22Rv1 (cell line): ENCODE measurements around the gene PLA1A.

Experiments
- H3K27ac ChIP-seq: fragments of 450-650 bp; 2 replicates; pipeline ENCODE4 v1.5.1; 2017
- ZFX ChIP-seq: fragments of 450-650 bp; IDR thresholded peaks from 2 replicates; pipeline ENCODE4 v1.6.1; 2017; ENCODE audit warnings: antibody characterized with exemption, borderline replicate concordance
- TF ChIP-seq, protein P1 (sequence below): fragments of 450-650 bp; IDR thresholded peaks from 2 replicates; pipeline ENCODE4 v1.5.1; 2017; ENCODE audit warnings: mild to moderate bottlenecking

Gene PLA1A

DNA sequence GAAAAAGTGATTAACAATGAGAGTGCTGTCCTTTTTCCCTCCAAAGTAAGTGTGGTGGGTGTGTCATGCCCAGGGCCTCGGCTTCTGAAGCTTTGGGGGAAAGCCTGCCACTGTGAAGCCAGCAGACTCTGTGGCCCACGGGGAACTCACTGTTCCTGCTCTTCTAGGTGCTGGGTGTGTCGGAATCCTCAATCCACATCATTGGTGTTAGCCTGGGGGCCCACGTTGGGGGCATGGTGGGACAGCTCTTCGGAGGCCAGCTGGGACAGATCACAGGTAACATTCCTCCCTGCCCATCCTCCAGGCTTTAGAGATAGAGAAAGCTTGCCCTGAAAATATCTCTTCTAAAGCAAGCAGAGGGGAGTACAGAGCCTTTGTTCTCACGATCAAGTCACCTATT, 11.6 kb downstream of the PLA1A start:
- H3K27ac ChIP-seq, result no peak overlapping the region
- TF ChIP-seq, protein P1, sequence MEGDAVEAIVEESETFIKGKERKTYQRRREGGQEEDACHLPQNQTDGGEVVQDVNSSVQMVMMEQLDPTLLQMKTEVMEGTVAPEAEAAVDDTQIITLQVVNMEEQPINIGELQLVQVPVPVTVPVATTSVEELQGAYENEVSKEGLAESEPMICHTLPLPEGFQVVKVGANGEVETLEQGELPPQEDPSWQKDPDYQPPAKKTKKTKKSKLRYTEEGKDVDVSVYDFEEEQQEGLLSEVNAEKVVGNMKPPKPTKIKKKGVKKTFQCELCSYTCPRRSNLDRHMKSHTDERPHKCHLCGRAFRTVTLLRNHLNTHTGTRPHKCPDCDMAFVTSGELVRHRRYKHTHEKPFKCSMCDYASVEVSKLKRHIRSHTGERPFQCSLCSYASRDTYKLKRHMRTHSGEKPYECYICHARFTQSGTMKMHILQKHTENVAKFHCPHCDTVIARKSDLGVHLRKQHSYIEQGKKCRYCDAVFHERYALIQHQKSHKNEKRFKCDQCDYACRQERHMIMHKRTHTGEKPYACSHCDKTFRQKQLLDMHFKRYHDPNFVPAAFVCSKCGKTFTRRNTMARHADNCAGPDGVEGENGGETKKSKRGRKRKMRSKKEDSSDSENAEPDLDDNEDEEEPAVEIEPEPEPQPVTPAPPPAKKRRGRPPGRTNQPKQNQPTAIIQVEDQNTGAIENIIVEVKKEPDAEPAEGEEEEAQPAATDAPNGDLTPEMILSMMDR, result no peak
- no peak for TF ChIP-seq ZFX

DNA sequence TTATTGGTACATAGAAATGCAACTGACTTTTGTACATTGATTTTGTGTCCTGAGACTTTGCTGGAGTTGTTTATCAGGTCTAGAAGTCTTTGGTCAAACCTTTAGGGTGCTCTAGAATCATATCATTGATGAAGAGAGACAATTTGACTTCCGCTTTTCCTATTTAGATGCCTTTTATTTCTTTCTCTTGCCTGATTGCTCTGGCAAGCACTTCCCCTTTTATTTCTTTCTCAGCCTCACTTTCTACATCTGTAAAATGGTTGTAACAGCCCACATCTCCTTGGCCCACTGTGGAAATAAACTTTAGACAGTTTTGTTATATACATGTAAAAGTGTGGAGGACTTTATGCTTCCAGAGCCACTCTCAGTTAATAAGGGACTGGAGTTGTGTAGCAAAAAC, 14.0 kb downstream of the PLA1A start:
- H3K27ac ChIP-seq, result no peak overlapping the region
- TF ChIP-seq, protein P1, result no peak
- TF ChIP-seq ZFX, result no peak

DNA sequence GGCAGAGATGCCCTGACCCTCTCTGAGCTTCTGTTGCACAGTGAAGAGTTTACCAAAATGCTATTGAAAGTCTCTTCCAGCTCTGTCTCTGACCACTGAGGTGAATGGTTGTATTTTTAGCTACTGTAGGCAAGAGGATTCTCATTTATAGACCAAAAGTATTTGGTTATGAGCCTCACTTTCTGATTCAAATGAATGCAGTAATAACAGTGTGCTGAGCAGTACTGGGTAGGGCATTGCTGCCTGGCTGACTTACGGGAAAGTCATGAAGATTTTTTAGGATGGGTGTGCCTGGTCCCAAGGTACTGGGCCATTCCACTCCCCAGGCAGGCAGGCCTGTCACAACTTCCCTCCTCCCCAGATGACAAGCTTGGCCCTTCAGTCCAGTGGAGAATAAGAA, 15.5 kb downstream of the PLA1A start:
- TF ChIP-seq, protein P1, result no peak

DNA sequence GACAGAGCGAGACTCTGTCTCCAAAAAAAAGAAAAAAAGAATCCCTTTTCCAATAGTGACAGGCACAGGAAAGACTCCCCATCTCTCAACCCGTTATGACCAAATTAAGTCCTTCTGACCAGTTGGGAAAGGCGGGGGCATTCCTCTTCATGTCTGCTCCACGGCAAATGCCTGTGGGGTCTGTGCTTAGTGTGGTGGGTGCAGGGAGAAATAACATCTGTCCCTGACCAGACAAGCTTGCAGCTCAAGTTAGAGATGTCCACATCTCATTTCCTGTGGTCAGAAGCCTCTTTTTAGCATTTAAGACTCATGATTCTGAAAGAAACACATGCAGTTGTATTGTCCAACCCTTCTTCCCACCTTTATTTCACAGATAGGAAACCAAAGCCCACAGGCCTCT, 16.2 kb downstream of the PLA1A start:
- no peak overlapping the region for H3K27ac ChIP-seq
- TF ChIP-seq, protein P1, result no peak
- TF ChIP-seq ZFX, result no peak

More for the DNA sequence above, 15.5 kb downstream of the PLA1A start:
- H3K27ac ChIP-seq, result no peak overlapping the region

DNA sequence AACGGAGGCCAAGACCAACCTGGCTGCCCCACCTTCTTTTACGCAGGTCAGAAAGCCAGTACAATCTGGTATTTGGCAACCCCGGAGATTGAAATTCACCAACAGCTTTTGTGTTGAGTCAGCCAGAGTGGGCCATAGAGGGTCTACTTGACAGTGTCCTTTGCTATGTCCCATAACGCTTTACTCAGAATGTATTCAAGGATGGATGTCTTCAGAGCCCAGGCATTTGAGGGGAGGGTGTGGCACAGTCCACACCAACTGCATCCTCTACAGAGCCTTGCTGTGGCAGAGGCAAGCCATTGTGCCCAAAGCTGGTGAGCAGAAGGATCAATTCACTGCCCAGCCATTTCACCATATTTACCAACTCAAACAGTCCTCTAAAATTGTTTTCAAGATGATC, 18.4 kb downstream of the PLA1A start:
- TF ChIP-seq ZFX, result no peak
- TF ChIP-seq, protein P1, result no peak
- no peak overlapping the region for H3K27ac ChIP-seq

DNA sequence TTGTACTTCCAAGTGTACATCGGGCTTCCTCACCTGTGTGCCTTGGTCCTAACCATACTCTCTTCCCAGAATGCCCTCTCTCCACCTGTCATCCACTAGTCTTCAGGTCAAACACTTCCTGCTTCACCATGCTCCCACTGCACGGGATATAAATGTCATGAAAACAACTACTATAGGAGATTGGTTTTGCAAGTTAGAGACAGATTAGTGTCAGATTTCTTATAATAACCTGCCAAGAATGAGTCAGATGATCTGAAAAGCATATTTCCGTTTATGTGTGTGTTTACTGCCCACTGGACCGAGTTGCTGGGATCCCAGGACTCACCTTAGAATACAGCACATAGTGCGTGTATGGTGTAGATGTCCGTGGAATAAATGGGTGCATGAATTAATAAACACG, 21.4 kb downstream of the PLA1A start:
- H3K27ac ChIP-seq, result no peak overlapping the region
- no peak for TF ChIP-seq ZFX

DNA sequence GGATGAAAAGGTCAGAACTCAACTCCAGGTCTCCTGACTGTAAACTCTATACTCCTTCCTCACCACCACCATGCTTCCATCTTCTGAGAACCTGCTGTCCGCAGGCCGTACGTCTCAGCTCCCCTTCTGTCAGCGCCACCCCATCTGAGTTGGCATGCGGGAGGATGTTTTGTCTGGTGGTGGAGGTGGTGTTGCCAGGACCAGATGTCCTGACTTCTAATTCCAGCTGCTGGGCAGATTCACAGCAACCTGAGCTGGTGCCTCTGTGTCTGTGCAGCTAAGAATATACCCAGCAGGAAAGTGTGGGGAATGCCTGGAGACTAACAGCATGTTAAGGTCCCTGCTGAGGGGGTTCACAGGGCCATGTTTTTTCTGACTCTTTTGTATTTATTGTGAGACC, 23.2 kb downstream of the PLA1A start:
- TF ChIP-seq ZFX, result no peak
- TF ChIP-seq, protein P1, result no peak
- no peak overlapping the region for H3K27ac ChIP-seq

DNA sequence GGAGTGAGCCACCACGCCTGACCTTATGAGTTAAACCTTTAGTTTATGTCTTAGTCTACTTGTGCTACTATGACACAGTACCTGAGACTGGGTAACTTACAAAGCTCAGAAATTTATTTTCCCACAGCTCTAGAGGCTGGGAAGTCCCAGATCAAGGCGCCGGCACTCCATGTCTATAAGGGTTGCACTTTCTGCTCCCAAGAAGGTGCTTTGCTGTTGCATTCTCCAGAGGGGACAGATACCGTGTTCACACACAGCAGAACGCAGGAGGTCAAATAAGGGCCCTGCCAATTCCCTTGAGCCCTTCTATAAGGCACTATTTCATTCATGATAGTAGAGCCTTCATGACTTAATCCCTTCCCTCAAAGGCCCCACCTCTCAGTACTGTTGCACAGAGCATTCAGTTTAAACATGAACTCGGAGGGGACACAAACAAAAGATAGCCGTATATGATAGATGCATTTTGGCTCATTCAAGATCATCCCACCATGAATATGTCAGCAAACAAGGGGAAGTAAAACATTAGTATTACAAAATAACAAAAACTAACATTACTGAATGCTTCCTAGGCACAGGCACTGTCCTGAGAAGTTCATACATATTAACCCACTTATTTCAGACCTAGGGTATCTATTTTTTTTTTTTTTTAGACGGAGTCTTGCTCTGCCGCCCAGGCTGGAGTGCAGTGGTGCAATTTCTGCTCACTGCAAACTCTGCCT, 26.5 kb downstream of the PLA1A start:
- TF ChIP-seq ZFX, result no peak
- TF ChIP-seq, protein P1, result no peak
- no peak overlapping the region for H3K27ac ChIP-seq
